ENCODE data around the gene SEMA6A.

SEMA6A gene

GRCh38 chr5:116410336-116410890, 164.2 kb downstream of the SEMA6A start:
- Mint-ChIP-seq H3K4me3 (no peak overlapping the region), H3K4me1 (no peaks in the 10 kb centered on the region), H3K36me3 (no peaks in the 10 kb centered on the region), H3K9me3 (no peaks in the 10 kb centered on the region), H3K27ac (no peak overlapping the region), H3K27me3 (no peaks in the 10 kb centered on the region)
- no peak for DNase-seq
- CTCF ChIA-PET: no interaction called here

- H3K27me3 Mint-ChIP-seq: no peaks in the 10 kb centered on the region
- H3K9me3 Mint-ChIP-seq: no peaks in the 10 kb centered on the region
- no peak overlapping the region for H3K27ac Mint-ChIP-seq
- no peak overlapping the region for H3K4me3 Mint-ChIP-seq
- H3K36me3 Mint-ChIP-seq: no peaks in the 10 kb centered on the region
- no peak for DNase-seq
- CTCF ChIA-PET: no interaction called here
- H3K4me1 Mint-ChIP-seq: no peaks in the 10 kb centered on the region
Measured at GRCh38 chr5:116409591-116410296, 164.9 kb downstream of the SEMA6A start.

GRCh38 chr5:116406306-116407041, 168.1 kb downstream of the SEMA6A start:
- Mint-ChIP-seq H3K9me3 (no peaks in the 10 kb centered on the region), H3K27ac (no peak overlapping the region), H3K27me3 (no peaks in the 10 kb centered on the region), H3K4me3 (no peak overlapping the region), H3K36me3 (no peaks in the 10 kb centered on the region), H3K4me1 (no peaks in the 10 kb centered on the region)
- CTCF ChIA-PET: interaction anchor here (1.3 kb wide), 1 partner anchor 8 kb away, joined by 3 read pairs; no protein-coding TSS in a partner anchor
- no peak for DNase-seq

- H3K27me3 Mint-ChIP-seq: no peaks in the 10 kb centered on the region
- H3K4me3 Mint-ChIP-seq: no peak overlapping the region
- no peak for DNase-seq
- H3K9me3 Mint-ChIP-seq: no peaks in the 10 kb centered on the region
- H3K27ac Mint-ChIP-seq: no peak overlapping the region
- H3K4me1 Mint-ChIP-seq: no peaks in the 10 kb centered on the region
- H3K36me3 Mint-ChIP-seq: no peaks in the 10 kb centered on the region
- CTCF ChIA-PET: interaction anchor here (1.3 kb wide), 1 partner anchor 10 kb away, joined by 3 read pairs; no protein-coding TSS in a partner anchor
Measured at GRCh38 chr5:116404792-116405191, 169.8 kb downstream of the SEMA6A start.

GRCh38 chr5:116404016-116404415, 170.6 kb downstream of the SEMA6A start:
- no peaks in the 10 kb centered on the region for H3K4me1 Mint-ChIP-seq
- H3K27me3 Mint-ChIP-seq: no peaks in the 10 kb centered on the region
- no peak overlapping the region for H3K27ac Mint-ChIP-seq
- no peak overlapping the region for H3K4me3 Mint-ChIP-seq
- H3K9me3 Mint-ChIP-seq: no peaks in the 10 kb centered on the region
- DNase-seq: no peak
- no peaks in the 10 kb centered on the region for H3K36me3 Mint-ChIP-seq
- CTCF ChIA-PET: no interaction called here

- CTCF ChIA-PET: no interaction called here
- H3K27me3 Mint-ChIP-seq: no peaks in the 10 kb centered on the region
- H3K9me3 Mint-ChIP-seq: no peaks in the 10 kb centered on the region
- no peak overlapping the region for H3K27ac Mint-ChIP-seq
- no peaks in the 10 kb centered on the region for H3K36me3 Mint-ChIP-seq
- H3K4me1 Mint-ChIP-seq: no peaks in the 10 kb centered on the region
- H3K4me3 Mint-ChIP-seq: no peak overlapping the region
- DNase-seq: no peak
Measured at GRCh38 chr5:116402235-116402634, 172.4 kb downstream of the SEMA6A start.

GRCh38 chr5:116401576-116401975, 173.0 kb downstream of the SEMA6A start:
- Mint-ChIP-seq H3K36me3 (no peaks in the 10 kb centered on the region), H3K27ac (no peak overlapping the region), H3K4me1 (no peaks in the 10 kb centered on the region), H3K27me3 (no peaks in the 10 kb centered on the region), H3K9me3 (no peaks in the 10 kb centered on the region), H3K4me3 (no peak overlapping the region)
- no peak for DNase-seq
- CTCF ChIA-PET: no interaction called here

GRCh38 chr5:116396476-116397099, 178.0 kb downstream of the SEMA6A start:
- no peak overlapping the region for H3K4me3 Mint-ChIP-seq
- no peak for DNase-seq
- no peaks in the 10 kb centered on the region for H3K27me3 Mint-ChIP-seq
- no peak overlapping the region for H3K27ac Mint-ChIP-seq
- H3K36me3 Mint-ChIP-seq: no peaks in the 10 kb centered on the region
- no peaks in the 10 kb centered on the region for H3K4me1 Mint-ChIP-seq
- H3K9me3 Mint-ChIP-seq: no peaks in the 10 kb centered on the region
- CTCF ChIA-PET: interaction anchor here (0.6 kb wide), 1 partner anchor 11 kb away, joined by 3 read pairs; no protein-coding TSS in a partner anchor

- CTCF ChIA-PET: interaction anchor here (0.6 kb wide), 1 partner anchor 12 kb away, joined by 3 read pairs; no protein-coding TSS in a partner anchor
- no peaks in the 10 kb centered on the region for H3K4me1 Mint-ChIP-seq
- H3K9me3 Mint-ChIP-seq: no peaks in the 10 kb centered on the region
- no peaks in the 10 kb centered on the region for H3K27me3 Mint-ChIP-seq
- DNase-seq: no peak
- H3K4me3 Mint-ChIP-seq: no peak overlapping the region
- no peak overlapping the region for H3K27ac Mint-ChIP-seq
- no peaks in the 10 kb centered on the region for H3K36me3 Mint-ChIP-seq
Measured at GRCh38 chr5:116395631-116396203, 178.9 kb downstream of the SEMA6A start.

GRCh38 chr5:116395226-116395625, 179.4 kb downstream of the SEMA6A start:
- CTCF ChIA-PET: no interaction called here
- no peak overlapping the region for H3K4me3 Mint-ChIP-seq

GRCh38 chr5:116394186-116394867, 180.3 kb downstream of the SEMA6A start:
- no peak for DNase-seq
- no peaks in the 10 kb centered on the region for H3K9me3 Mint-ChIP-seq
- no peak overlapping the region for H3K27ac Mint-ChIP-seq
- H3K4me1 Mint-ChIP-seq: no peaks in the 10 kb centered on the region
- no peaks in the 10 kb centered on the region for H3K36me3 Mint-ChIP-seq
- H3K27me3 Mint-ChIP-seq: no peaks in the 10 kb centered on the region
- no peak overlapping the region for H3K4me3 Mint-ChIP-seq
- CTCF ChIA-PET: no interaction called here

More at GRCh38 chr5:116395226-116395625, 179.4 kb downstream of the SEMA6A start:
- Mint-ChIP-seq H3K27ac (no peak overlapping the region), H3K36me3 (no peaks in the 10 kb centered on the region), H3K27me3 (no peaks in the 10 kb centered on the region), H3K4me1 (no peaks in the 10 kb centered on the region), H3K9me3 (no peaks in the 10 kb centered on the region)
- DNase-seq: no peak

All from activated naive CD4-positive, alpha-beta T cell treated with anti-CD3 and anti-CD28 coated beads, Interleukin-2, amount 10 ng/mL, durations not matched to agents 7 days and 5 days (primary cell).